Retinal pigment epithelial cell (primary cell): ENCODE data around the gene CACUL1.

Source experiments
- DNase-seq: peaks from one replicate; pipeline ENCODE4 v3.0.0-alpha.2; 2010; ENCODE audit warnings: low read depth
- H3K4me3 ChIP-seq: 2 replicates; pipeline ENCODE4 v1.5.1; 2011; ENCODE audit warnings: mild to moderate bottlenecking, low read length, control low read depth, moderate library complexity
- CTCF ChIP-seq: conservative IDR thresholded peaks from 2 replicates; pipeline ENCODE4 v1.5.1; 2011; ENCODE audit warnings: low read depth, low read length, control low read depth, inconsistent platforms

CACUL1 gene

DNA sequence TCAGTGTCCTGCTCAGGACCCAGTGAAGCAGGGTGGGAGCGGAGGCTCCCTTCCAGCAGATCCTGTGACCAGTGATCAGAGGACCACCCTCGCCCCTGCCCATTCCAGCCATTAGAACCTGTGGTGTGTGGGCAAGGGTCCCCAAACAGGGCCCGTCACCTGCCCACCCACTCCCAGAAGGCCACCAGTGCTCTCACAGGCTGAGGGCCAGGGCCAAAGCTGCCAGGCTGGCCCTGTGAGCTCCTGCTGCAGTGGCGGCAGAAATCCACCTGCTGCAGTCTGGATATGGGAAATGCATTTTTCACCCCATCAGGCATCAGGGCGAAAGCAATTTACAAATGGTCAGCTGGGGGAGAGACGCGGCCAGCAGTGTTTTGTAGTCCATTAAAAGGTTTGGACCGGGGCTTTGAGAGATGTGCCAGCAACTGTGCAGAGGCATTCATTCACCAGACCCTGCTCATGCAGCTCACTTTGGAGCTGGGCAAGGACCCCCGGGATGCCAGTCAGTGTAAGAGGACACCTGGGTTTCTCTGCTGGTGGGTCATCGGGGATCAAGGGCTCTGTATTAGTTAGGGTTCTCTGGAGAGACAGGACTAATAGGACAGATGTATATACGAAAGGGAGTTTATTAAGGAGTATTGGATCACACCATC lies 84.2 kb downstream of the CACUL1 start:
- TF ChIP-seq CTCF: no peak

GRCh38 chr10:118669835-118670234 lies 84.9 kb downstream of the CACUL1 start:
- no peak overlapping the region for H3K4me3 ChIP-seq
- no peak for TF ChIP-seq CTCF
- DNase-seq: no peak

More for the DNA sequence above, 84.2 kb downstream of the CACUL1 start:
- H3K4me3 ChIP-seq: no peak overlapping the region
- no peak for DNase-seq

- TF ChIP-seq CTCF: no peak
- peak; percentile 88 for DNase-seq
- H3K4me3 ChIP-seq: no peak overlapping the region
Observed at GRCh38 chr10:118669020-118669791, 85.6 kb downstream of the CACUL1 start.

GRCh38 chr10:118668228-118668952 lies 86.4 kb downstream of the CACUL1 start:
- TF ChIP-seq CTCF: peak; percentile 36
- H3K4me3 ChIP-seq: no peak overlapping the region
- no peak for DNase-seq

DNA sequence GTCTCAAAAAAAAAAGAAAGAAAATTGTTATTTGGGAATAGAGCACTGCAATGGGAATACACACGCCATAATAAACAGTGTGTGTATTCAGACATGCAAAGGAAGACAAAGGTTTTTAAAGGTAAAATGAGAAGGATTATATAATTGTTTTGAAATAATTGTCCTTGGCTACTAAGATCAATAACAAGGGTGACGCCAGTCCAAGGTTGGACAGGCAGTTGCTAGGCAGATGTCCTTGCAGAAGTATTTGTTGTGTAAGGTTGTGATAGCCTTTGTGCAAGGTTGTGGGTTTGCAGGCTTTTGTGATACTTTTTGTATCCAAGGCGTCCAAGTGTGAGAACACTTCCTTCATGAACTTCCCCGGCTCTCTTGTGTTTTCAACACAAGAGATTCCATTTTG lies 87.0 kb downstream of the CACUL1 start:
- no peak for DNase-seq
- TF ChIP-seq CTCF: no peak
- no peak overlapping the region for H3K4me3 ChIP-seq

GRCh38 chr10:118666350-118666749 lies 88.4 kb downstream of the CACUL1 start:
- no peak for DNase-seq
- TF ChIP-seq CTCF: no peak

GRCh38 chr10:118664321-118664720 lies 90.4 kb downstream of the CACUL1 start:
- TF ChIP-seq CTCF: no peak
- no peak for DNase-seq
- H3K4me3 ChIP-seq: no peak overlapping the region

More at GRCh38 chr10:118666350-118666749, 88.4 kb downstream of the CACUL1 start:
- H3K4me3 ChIP-seq: no peak overlapping the region
